ENCODE results near the gene DNAJC13. TPM values are rescaled to one million over a fixed set of nuclear protein-coding genes. Genes with fewer than 3 reads are reported as not detected.
A peak's percentile ranks its signal among the peaks of the same experiment; 100 is the strongest.

The DNAJC13 gene
- total RNA-seq, 2 experiments from 2014 or later, result 29.9 to 32.0 TPM

DNA sequence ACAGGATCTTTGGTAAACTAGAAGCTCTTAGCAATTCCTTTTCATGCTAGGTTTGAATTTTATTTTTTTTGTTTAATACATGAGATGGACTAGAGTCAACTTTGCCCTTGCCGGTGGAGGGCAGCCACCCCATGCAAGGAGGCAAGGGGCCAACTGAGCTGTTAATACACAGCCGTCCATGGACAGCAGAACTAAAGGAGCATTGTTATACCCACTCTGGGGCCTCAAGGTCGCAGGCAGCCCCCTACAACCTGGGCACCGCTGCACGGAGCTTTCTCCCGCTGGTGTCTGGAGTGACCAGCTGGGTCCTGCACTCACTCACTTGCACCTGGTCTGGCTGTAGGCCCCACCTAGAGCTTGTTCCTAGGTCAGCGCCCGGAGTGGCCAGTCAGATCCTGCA is 131.9 kb downstream of the DNAJC13 start:
- Mint-ChIP-seq H3K27me3 (no peaks in the 10 kb centered on the region), H3K36me3 (ENCODE audit: low read depth) (peaks cover 11% of the 10 kb centered on the region), H3K4me3 (no peak overlapping the region), H3K27ac (peak overlapping the region; percentile 97), H3K4me1 (ENCODE audit: low read depth) (peaks cover 60% of the 10 kb centered on the region), H3K9me3 (no peaks in the 10 kb centered on the region)
- TF ChIP-seq, protein P1, sequence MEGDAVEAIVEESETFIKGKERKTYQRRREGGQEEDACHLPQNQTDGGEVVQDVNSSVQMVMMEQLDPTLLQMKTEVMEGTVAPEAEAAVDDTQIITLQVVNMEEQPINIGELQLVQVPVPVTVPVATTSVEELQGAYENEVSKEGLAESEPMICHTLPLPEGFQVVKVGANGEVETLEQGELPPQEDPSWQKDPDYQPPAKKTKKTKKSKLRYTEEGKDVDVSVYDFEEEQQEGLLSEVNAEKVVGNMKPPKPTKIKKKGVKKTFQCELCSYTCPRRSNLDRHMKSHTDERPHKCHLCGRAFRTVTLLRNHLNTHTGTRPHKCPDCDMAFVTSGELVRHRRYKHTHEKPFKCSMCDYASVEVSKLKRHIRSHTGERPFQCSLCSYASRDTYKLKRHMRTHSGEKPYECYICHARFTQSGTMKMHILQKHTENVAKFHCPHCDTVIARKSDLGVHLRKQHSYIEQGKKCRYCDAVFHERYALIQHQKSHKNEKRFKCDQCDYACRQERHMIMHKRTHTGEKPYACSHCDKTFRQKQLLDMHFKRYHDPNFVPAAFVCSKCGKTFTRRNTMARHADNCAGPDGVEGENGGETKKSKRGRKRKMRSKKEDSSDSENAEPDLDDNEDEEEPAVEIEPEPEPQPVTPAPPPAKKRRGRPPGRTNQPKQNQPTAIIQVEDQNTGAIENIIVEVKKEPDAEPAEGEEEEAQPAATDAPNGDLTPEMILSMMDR (IDR thresholded peaks at IDR 0.05), result no peak
- ChIA-PET POLR2A (interaction anchor here (0.7 kb wide), 1 partner anchor 38 kb away, joined by 3 read pairs; no protein-coding TSS in a partner anchor), CTCF (interaction anchor here (4.2 to 7.8 kb wide), 2 partner anchors 13 to 94 kb away, joined by 19 to 76 read pairs; no protein-coding TSS in a partner anchor)
- ATAC-seq (no peak), DNase-seq (no peak)
- intact Hi-C loops (cut with micrococcal nuclease), result no loop called here

- intact Hi-C loops (cut with micrococcal nuclease), result no loop called here
- DNase-seq (peak; percentile 24), ATAC-seq (peak; percentile 93)
- Mint-ChIP-seq H3K27ac (peak overlapping the region; percentile 97), H3K4me3 (peak overlapping the region; percentile 26), H3K36me3 (ENCODE audit: low read depth) (peaks cover 4% of the 10 kb centered on the region), H3K9me3 (no peaks in the 10 kb centered on the region), H3K4me1 (ENCODE audit: low read depth) (peaks cover 53% of the 10 kb centered on the region), H3K27me3 (no peaks in the 10 kb centered on the region)
- CTCF ChIA-PET, result interaction anchor here (4.2 to 7.8 kb wide), 2 partner anchors 14 to 93 kb away, joined by 19 to 76 read pairs; no protein-coding TSS in a partner anchor
- TF ChIP-seq, protein P1 (IDR thresholded peaks at IDR 0.05), result no peak
- POLR2A ChIA-PET, result no interaction called here
Observed at GRCh38 chr3:132549890-132550578, 132.7 kb downstream of the DNAJC13 start.

- peak; percentile 20 for ATAC-seq
- CTCF ChIA-PET, result interaction anchor here (4.2 to 7.8 kb wide), 2 partner anchors 14 to 92 kb away, joined by 19 to 76 read pairs; no protein-coding TSS in a partner anchor
- intact Hi-C loops (cut with micrococcal nuclease), result no loop called here
- TF ChIP-seq, protein P1 (IDR thresholded peaks at IDR 0.05), result no peak
- H3K4me1 Mint-ChIP-seq (ENCODE audit: low read depth), result peaks cover 48% of the 10 kb centered on the region
- peaks cover 4% of the 10 kb centered on the region for H3K36me3 Mint-ChIP-seq (ENCODE audit: low read depth)
- peak; percentile 28 for DNase-seq
- no peaks in the 10 kb centered on the region for H3K27me3 Mint-ChIP-seq
- H3K4me3 Mint-ChIP-seq, result peak overlapping the region; percentile 26
- POLR2A ChIA-PET, result interaction anchor here (1.5 kb wide), 1 partner anchor 13 kb away, joined by 3 read pairs; no protein-coding TSS in a partner anchor
- peak overlapping the region; percentile 97 for H3K27ac Mint-ChIP-seq
- no peaks in the 10 kb centered on the region for H3K9me3 Mint-ChIP-seq
Observed at GRCh38 chr3:132550579-132551305, 133.4 kb downstream of the DNAJC13 start.

DNA sequence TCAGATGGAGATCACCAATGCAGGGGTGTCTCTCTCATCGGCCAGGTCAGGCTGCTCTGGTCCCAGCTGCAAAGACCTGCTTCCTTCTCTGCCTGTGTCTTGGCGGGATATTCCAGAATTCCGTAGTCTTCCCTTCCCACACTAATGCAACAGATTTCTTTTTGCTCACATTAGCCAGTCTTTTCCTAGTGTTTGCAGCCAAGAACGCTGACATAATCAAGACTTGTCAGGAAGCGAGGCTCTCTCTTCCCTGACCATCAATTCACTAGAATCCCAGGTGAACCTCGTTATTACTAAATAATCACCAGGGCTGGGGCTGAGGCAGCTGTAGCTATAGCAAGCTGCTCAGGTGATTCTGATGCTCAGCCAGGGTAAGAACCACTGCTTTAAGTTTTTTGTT is 136.5 kb downstream of the DNAJC13 start:
- H3K27ac Mint-ChIP-seq, result no peak overlapping the region
- CTCF ChIA-PET, result interaction anchor here (1.0 to 1.7 kb wide), 2 partner anchors 11 to 88 kb away, joined by 3 to 8 read pairs; no protein-coding TSS in a partner anchor
- no peak for ATAC-seq
- DNase-seq, result no peak
- POLR2A ChIA-PET, result no interaction called here
- intact Hi-C loops (cut with micrococcal nuclease), result no loop called here
- H3K36me3 Mint-ChIP-seq (ENCODE audit: low read depth), result peaks cover 7% of the 10 kb centered on the region
- TF ChIP-seq, protein P1 (IDR thresholded peaks at IDR 0.05), result no peak
- peaks cover 32% of the 10 kb centered on the region for H3K4me1 Mint-ChIP-seq (ENCODE audit: low read depth)
- H3K4me3 Mint-ChIP-seq, result no peak overlapping the region
- no peaks in the 10 kb centered on the region for H3K9me3 Mint-ChIP-seq
- no peaks in the 10 kb centered on the region for H3K27me3 Mint-ChIP-seq

DNA sequence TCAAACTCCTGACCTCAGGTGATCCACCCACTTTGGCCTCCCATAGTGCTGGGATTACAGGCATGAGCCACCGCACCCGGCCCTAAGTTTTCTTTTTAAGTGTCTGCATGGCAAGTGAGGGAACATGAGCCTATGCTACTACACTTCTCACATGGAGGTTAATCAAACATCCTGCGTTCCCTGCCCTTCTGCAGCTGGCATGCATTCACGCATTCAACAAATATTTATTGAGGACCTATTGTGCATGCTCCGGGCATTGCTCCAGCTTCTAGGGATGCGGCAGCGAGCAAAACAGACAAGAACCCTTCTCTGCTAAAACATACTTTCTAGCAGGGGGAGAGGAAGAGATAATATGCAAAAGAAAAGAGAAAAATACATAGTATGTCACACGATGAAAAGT is 137.1 kb downstream of the DNAJC13 start:
- Mint-ChIP-seq H3K27ac (no peak overlapping the region), H3K4me1 (ENCODE audit: low read depth) (peaks cover 26% of the 10 kb centered on the region), H3K27me3 (no peaks in the 10 kb centered on the region), H3K4me3 (no peak overlapping the region), H3K9me3 (no peaks in the 10 kb centered on the region), H3K36me3 (ENCODE audit: low read depth) (peaks cover 5% of the 10 kb centered on the region)
- ChIA-PET CTCF (no interaction called here), POLR2A (no interaction called here)
- TF ChIP-seq, protein P1 (IDR thresholded peaks at IDR 0.05), result no peak
- intact Hi-C loops (cut with micrococcal nuclease), result no loop called here
- ATAC-seq (no peak), DNase-seq (no peak)
